GM12872 (cell line): ENCODE results near the gene MRPL57.

Experiments used
- TF ChIP-seq, protein P1 (sequence below): IDR thresholded peaks from 3 replicates; pipeline ENCODE4 v1.5.1; 2011; ENCODE audit warnings: low read depth, mild to moderate bottlenecking, low read length, moderate library complexity; ENCODE audit not compliant: insufficient read depth

The MRPL57 gene

GRCh38 chr13:21171420-21171819 is 5.0 kb upstream of the MRPL57 start:
- TF ChIP-seq, protein P1, sequence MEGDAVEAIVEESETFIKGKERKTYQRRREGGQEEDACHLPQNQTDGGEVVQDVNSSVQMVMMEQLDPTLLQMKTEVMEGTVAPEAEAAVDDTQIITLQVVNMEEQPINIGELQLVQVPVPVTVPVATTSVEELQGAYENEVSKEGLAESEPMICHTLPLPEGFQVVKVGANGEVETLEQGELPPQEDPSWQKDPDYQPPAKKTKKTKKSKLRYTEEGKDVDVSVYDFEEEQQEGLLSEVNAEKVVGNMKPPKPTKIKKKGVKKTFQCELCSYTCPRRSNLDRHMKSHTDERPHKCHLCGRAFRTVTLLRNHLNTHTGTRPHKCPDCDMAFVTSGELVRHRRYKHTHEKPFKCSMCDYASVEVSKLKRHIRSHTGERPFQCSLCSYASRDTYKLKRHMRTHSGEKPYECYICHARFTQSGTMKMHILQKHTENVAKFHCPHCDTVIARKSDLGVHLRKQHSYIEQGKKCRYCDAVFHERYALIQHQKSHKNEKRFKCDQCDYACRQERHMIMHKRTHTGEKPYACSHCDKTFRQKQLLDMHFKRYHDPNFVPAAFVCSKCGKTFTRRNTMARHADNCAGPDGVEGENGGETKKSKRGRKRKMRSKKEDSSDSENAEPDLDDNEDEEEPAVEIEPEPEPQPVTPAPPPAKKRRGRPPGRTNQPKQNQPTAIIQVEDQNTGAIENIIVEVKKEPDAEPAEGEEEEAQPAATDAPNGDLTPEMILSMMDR, result no peak

DNA sequence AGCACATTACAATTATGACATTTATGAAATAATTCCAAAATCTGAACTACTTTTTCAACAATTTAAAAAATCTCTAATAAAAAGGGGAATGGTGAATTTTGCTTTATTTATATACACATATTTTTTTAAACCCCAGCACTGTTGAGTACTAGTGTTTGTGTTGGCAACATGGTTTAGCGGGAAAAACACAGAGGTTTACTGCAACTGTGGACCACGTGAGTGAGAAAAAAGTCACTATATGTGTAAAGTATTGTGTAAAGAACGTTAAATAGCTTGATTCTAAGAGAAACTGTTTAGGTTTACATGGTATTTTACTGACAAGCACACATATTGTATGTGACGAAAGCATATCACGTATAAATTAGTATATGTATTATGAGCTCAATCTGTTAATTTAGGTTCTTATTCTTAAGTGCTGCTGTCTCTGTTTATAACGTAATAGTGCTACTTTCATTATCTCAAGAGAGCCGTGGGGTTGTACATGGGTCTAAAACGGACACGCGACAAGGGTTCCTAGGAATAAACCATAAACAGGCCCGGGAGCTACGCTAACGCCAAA is 723 bp upstream of the MRPL57 start:
- TF ChIP-seq, protein P1, result no peak

- TF ChIP-seq, protein P1, result no peak
Measured at GRCh38 chr13:21176982-21177284, 475 bp downstream of the MRPL57 start.

DNA sequence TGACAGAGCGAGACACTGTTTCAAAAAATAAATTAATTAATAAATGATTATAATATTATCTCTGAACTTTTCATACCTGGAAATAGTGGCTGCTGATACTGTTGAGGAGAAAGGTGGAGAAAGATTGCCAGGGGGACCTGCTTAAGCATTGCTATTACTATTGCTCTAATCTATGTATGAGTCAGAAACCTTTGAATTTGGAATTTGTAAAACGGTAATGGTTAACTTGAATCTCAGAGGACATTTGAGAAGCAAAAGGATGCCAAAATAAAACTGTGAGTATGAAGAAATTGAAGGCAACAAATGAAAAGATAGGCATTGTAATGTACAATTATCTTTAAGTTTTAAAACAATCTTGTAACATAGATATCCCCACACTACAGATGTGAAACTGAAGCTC is 5.2 kb downstream of the MRPL57 start:
- TF ChIP-seq, protein P1, result no peak

DNA sequence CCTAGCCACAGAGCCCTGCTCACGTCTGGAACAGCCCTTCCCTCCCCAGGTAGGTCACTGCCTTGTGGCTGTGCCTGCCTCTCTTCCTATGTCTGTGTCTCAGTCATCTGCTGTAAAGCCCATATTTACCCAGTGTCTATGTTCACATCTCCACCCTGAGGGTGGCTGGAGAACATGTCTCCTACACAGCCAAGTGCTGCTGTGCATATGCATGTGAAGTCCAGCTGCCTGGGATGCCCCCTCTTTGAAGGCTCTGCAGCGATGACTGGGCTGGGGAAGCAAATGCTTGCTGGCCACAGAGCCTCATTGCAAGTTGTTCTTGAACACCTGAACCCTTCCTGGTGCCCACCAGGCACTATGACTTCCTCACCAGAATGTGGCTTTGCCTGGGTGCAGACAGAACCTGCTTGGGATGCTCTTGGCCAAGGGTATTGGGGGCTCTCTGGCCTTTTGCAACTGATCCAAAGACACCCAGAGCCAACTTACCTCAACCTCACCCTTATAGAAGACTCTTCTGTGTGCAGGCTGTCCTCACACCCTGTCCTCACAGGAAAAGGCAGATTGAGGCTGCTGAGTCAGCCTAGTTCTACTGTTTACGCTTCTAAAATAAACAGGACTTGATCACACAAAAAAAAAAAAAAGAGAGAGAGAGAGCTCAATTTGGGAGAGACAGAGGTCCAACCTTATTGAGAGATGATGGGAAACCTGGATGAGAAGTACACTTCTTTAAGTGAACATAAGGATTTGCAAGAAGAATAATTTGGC is 26.5 kb downstream of the MRPL57 start:
- TF ChIP-seq, protein P1, result no peak

- TF ChIP-seq, protein P1, result no peak
Measured at GRCh38 chr13:21208652-21209154, 32.2 kb downstream of the MRPL57 start.

- TF ChIP-seq, protein P1, result no peak
Measured at GRCh38 chr13:21212138-21212775, 35.8 kb downstream of the MRPL57 start.
